ENCODE results near the gene KIRREL1.

The KIRREL1 gene

GRCh38 chr1:158048371-158049067, 55.1 kb downstream of the KIRREL1 start:
- H3K27ac ChIP-seq = no peak overlapping the region
- TF ChIP-seq CTCF (conservative IDR thresholded peaks at IDR 0.05) (no peak), ZFX (IDR thresholded peaks at IDR 0.05) (no peak)

- H3K27ac ChIP-seq = no peak overlapping the region
- TF ChIP-seq CTCF (conservative IDR thresholded peaks at IDR 0.05) = no peak
- TF ChIP-seq ZFX (IDR thresholded peaks at IDR 0.05) = no peak
Observed at GRCh38 chr1:158049853-158050252, 56.4 kb downstream of the KIRREL1 start.

GRCh38 chr1:158053276-158053675, 59.8 kb downstream of the KIRREL1 start:
- TF ChIP-seq ZFX (IDR thresholded peaks at IDR 0.05) (no peak), CTCF (conservative IDR thresholded peaks at IDR 0.05) (no peak)
- H3K27ac ChIP-seq = no peak overlapping the region

GRCh38 chr1:158054721-158055120, 61.3 kb downstream of the KIRREL1 start:
- TF ChIP-seq ZFX (IDR thresholded peaks at IDR 0.05) (no peak), CTCF (conservative IDR thresholded peaks at IDR 0.05) (no peak)
- no peak overlapping the region for H3K27ac ChIP-seq

GRCh38 chr1:158055854-158056253, 62.4 kb downstream of the KIRREL1 start:
- TF ChIP-seq ZFX (IDR thresholded peaks at IDR 0.05) = no peak
- TF ChIP-seq CTCF (conservative IDR thresholded peaks at IDR 0.05) = no peak
- H3K27ac ChIP-seq = no peak overlapping the region

GRCh38 chr1:158056498-158056897, 63.1 kb downstream of the KIRREL1 start:
- no peak overlapping the region for H3K27ac ChIP-seq
- no peak for TF ChIP-seq ZFX (IDR thresholded peaks at IDR 0.05)
- no peak for TF ChIP-seq CTCF (conservative IDR thresholded peaks at IDR 0.05)

- no peak overlapping the region for H3K27ac ChIP-seq
- no peak for TF ChIP-seq ZFX (IDR thresholded peaks at IDR 0.05)
- no peak for TF ChIP-seq CTCF (conservative IDR thresholded peaks at IDR 0.05)
Observed at GRCh38 chr1:158058237-158058985, 65.0 kb downstream of the KIRREL1 start.

All from C4-2B (cell line).